GM20431 (cell line): ENCODE measurements around the gene CAMKMT.

Source experiments
- in situ Hi-C: fragments of 300-500 bp; cut with MseI, MboI; formaldehyde crosslinking; loops from one replicate; pipeline ENCODE4 v1.15.0; 2020; ENCODE audit warnings: low sequenced_read_pairs; ENCODE audit not compliant: unreplicated experiment

The CAMKMT gene

GRCh38 chr2:44706681-44707553 is 345.2 kb downstream of the CAMKMT start:
- in situ Hi-C loops: no loop called here

DNA sequence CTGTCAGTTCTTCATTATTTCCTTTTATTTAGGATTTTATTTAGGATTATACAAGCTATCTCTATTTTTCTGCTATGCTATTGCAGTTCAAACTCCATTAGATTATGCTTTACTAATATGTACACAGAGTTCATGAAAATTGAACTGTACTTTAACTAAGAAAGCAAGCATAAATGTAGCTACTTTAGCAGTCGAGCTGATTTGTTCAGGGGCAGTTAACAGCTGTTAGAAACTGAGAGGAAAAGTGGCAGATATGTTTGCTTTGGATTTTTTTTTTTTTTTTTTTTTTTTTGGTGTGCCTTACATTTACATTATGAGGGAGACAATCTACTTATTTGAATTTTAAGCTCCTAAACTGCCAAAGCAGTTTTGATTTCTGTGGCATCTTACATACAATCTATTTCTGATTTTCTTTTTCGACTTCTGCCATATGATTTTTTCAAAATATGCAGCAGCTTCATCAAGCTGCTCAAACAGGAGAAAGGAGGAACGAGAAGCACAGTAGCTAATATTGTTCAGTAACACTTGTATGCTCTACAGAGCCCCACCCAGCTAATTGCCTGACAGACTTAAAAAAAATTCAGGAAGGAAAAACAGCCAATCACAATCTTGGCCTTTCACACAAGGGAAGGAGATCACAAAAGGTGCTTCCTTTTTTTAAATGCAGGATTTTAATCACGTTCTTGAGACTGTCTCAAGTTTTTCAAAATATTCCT is 346.4 kb downstream of the CAMKMT start:
- in situ Hi-C loops: no loop called here

DNA sequence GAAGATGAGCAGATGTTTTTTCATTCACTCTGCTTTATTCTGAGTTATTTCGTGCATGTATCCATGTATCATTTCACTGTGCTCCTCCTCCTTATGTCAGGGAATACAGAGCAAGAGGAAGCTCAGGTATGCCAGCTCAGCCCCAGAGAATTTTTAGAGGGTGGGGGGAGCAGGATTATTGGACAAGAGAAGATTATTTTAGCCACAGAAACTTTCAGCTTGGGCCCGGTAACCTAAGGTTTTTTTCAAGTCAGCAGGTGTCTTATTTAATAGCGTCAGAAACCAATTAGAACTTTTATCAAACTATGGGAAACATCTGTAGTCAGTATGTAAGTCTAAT is 346.9 kb downstream of the CAMKMT start:
- in situ Hi-C loops: no loop called here

GRCh38 chr2:44713170-44713569 is 351.4 kb downstream of the CAMKMT start:
- in situ Hi-C loops: no loop called here

- in situ Hi-C loops: no loop called here
These were observed 353.9 kb downstream of the CAMKMT start for GRCh38 chr2:44715671-44716081.

DNA sequence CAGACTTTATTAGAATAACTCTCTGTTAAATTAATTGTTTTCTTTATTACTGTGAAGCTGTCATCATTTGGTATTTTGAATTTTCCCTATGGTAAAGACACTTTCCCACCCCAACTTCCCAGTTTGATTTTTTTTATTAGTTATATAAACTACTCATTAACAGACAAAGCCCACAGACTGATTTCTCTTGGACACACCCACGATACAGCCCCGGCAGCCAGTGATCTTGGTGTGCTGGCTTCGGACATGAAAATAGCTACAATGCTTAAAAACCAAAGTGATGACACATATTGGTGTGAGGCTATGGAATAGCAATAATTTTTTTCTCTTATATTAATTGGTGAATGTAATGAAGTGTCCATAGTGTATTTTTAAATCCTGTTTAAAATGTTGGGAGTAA is 354.4 kb downstream of the CAMKMT start:
- in situ Hi-C loops: no loop called here

DNA sequence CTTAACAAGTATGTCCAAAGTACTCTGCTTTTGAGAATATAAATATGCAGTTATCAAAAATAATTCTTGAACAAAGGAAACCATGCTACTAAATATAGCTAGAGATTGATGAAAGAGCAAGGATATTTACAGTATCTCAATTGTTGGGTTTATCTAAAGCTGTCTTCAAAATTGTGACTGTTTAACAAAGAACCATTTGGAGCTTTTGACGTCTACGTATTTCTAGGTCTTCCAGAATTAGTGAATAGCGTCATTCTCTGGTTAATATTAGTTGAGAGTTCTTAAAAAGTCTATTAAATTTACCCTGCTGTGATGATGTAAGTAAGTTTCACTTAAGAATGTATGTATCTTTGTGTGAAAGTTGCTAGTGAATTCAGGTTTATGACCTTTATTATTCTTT is 356.7 kb downstream of the CAMKMT start:
- in situ Hi-C loops: no loop called here

- in situ Hi-C loops: no loop called here
These were observed 357.8 kb downstream of the CAMKMT start for GRCh38 chr2:44719562-44719961.

DNA sequence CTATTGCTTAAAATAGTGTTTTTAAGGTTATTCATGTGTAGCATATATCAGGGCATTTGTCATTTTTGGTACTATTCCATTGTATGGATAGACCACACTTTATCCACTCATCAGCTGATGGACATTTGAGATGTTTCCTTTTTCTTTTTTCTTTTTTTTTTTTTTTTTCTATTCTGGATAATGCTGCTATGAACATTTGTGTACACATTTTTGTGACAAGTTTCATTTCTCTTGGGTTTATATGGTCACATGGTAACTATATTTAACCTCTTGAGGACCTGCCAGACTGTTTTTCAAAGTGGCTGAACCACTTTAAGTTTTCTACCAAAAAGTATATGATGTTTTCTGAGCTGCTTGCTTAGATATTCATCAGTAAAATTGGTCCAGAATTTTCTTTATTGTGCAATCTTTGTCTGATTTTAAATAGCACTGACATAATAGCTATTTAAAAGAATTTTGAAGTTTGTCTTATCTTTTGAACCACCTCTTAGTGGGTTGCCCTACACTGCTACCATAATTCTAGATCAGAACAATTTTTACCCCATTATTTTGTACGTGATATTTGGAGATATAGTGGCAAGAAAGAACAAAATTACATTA is 360.4 kb downstream of the CAMKMT start:
- in situ Hi-C loops: no loop called here

DNA sequence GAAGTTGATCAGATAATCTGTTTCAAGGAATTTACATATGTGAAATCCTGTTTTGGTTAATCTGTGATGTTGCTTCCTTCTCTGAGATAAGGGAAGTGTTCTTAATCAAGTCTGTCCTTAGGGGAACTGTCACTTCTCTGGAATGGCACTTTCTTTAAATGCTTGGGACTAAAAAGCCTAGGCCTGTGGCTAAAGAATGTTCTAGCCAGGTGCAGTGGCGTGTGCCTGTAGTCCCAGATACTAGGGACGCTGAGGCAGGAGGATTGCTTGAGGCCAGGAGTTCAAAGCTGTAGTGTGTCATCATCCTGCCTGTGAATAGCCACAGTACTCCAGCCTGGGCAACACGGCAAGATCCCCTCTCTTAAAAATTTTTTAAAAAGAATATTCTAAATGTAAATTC is 362.2 kb downstream of the CAMKMT start:
- in situ Hi-C loops: no loop called here

DNA sequence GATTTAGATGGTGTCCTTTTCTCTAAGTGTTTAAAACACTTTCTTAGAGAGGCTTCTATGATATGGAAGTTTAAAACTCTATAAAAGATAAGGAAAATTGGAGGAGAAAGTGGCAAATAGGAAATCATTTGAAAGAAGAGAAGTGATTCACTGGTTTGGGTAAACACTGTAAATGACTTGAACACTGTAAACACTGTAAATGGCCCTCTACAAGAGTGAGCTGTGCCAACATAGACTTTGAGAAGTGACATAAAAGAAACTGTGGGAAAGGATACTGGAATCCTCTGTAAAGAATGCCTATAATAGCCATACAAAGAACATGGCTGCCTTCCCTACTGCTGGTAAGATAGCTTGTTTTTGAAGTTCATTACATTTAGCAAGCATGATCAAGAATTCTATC is 368.8 kb downstream of the CAMKMT start:
- in situ Hi-C loops: no loop called here

GRCh38 chr2:44731505-44731904 is 369.8 kb downstream of the CAMKMT start:
- in situ Hi-C loops: no loop called here

DNA sequence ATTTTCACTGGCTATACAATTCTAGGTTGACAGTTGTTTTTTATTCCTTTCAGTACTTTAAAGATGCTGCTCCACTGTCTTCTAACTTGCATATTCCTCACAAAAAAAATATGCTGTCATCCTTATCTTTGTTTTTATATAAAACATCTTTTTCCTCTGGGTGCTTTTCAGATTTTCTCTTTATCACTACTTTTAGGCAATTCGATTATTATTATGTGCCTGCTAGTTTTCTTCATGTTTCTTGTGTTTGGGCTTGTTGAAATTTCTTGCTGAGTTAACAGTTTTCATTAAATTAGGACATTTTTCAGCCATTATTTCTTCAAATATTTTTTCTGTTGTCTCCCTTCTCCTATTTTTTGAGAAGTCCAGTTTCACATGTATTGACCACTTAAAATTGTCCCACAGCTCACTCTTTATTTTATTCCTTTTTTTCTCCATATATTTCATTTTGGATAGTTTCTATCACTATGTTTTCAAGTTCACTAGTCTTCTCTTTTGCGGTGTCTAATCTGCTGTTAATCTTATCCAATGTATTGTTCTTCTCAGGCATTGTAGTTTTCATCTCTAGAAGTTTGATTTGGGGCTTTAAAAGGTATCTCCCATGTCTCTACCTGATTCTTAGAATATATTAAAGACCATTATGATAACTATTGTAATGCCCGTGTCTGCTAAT is 374.7 kb downstream of the CAMKMT start:
- in situ Hi-C loops: no loop called here

DNA sequence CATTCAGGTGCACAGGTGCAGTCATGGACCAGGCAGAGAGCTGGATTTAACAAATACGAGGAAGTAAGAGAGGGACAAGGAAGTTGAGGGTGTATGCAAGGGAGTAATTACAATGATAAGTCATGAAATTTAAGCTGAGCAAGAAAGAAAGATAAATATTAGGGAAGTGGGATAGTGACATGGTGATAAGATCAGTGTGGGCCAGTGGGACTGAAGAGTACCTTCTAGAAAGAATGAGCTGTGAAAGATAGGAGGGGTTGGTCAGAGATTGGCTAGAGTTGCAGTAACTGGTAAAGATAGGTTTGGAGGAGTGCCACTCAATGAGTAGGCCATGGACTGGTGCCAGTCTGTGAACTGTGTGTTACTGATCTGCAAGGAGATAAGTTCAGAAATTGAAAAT is 378.9 kb downstream of the CAMKMT start:
- in situ Hi-C loops: no loop called here

DNA sequence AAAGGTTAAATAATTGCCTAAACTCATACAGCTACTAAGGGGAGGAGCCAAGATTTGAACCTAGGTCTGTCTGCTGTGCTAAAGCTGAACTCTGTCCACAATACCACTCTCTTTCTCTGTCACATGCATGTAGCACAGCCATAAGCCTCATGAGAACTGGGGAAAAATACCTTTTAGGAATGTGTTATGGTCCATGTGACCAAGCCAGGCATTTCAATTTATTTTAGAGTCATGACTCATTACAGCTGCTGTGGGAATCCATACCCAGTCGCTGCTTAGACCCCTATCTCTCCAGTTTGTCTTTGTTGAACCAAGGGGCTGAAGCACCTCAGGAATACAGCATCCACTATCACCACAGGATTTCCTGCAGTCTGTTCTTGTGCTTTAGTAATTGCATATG is 379.8 kb downstream of the CAMKMT start:
- in situ Hi-C loops: no loop called here

DNA sequence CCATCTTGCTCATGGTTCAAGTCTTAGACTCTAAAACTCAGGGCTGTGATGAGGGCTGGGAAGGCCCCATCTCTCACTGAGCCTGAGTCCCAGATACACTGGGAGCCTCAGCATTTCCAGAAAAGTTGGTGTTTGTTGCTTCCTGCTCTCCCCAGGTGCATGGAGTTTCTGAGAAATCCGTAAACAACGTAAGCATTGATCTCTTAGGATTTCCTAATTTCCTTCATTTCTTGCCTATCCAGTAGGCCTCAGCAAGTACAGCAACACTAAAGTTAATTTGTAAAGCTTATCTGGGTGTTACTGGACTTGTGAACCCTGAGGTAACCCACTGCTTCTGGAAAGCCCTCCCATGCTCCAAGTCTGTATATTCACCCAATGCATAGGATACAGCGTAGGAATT is 380.3 kb downstream of the CAMKMT start:
- in situ Hi-C loops: no loop called here

DNA sequence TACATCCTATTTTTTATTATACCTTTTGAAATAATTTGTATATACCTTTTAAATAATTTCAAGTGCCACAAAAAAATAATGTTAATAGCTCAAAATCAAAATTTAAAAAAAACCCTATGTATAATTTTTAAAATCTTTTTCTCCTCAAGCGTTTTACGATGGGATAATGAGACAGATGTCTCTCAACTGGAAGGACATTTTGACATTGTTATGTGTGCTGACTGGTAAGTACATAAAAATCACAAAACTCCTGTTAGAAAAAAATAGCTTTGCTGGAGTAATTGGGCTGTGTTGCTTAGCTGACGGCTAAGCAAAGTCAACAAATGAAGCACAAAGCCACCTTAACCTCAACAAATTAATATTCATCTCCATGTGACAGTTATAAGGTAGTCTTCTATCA is 381.7 kb downstream of the CAMKMT start:
- in situ Hi-C loops: no loop called here

DNA sequence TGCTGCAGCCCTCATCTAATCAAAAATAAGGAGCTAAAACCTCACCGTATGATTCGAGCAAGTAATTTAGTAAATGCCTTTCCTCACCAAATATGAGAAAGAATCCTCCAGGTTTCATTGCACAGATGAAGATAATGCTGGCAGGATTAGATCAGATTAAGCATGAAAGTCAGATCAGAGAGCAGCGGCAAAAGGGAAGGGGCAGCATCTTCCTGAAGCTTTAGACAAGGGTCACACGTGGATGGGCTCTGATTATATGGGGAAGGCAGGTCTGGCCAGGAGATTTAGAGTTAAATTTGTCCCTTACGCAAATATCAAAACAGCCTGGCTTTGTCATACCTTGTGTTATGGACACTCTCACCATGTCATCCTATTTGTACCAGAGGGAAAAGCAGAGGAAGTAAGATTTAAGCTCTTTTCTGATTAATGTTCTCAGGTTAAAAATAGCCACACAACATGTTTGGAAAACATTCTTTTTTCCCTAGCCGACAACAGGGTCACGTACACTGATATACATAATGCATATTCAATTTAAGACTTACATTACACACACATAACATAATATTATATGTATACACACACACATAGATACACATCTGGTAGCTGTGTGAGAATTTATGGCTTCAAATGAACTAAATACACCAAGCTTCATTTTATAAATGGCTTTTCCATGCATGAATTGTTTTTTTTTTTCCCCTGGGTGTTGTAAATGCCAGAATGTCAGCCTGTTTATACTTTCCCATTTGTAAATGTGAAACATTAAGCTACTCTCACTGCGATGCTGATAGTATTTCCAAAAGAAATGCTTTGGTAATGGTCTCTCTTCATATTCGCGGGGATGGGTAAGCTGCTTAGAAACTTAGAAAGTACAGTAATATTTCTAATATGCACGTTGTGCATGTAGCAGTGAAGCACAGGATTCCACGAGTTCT is 383.5 kb downstream of the CAMKMT start:
- in situ Hi-C loops: no loop called here

GRCh38 chr2:44745922-44746766 is 384.4 kb downstream of the CAMKMT start:
- in situ Hi-C loops: no loop called here
